ENCODE measurements around the gene TCF19.
"Not testable (repeated sequence)": the region's sequence is repeated elsewhere in the genome, so short reads cannot be mapped to it uniquely, and the experiment has no call there.

- TF ChIP-seq CTCF (IDR thresholded peaks at IDR 0.05); ZFX (IDR thresholded peaks at IDR 0.05; ENCODE audit: borderline replicate concordance): not testable (repeated sequence)
Observed at GRCh38 chr6:31199105-31199452, 40.7 kb downstream of the TCF19 start.
